Measurements from ENCODE around the gene PRCD.

The PRCD gene

DNA sequence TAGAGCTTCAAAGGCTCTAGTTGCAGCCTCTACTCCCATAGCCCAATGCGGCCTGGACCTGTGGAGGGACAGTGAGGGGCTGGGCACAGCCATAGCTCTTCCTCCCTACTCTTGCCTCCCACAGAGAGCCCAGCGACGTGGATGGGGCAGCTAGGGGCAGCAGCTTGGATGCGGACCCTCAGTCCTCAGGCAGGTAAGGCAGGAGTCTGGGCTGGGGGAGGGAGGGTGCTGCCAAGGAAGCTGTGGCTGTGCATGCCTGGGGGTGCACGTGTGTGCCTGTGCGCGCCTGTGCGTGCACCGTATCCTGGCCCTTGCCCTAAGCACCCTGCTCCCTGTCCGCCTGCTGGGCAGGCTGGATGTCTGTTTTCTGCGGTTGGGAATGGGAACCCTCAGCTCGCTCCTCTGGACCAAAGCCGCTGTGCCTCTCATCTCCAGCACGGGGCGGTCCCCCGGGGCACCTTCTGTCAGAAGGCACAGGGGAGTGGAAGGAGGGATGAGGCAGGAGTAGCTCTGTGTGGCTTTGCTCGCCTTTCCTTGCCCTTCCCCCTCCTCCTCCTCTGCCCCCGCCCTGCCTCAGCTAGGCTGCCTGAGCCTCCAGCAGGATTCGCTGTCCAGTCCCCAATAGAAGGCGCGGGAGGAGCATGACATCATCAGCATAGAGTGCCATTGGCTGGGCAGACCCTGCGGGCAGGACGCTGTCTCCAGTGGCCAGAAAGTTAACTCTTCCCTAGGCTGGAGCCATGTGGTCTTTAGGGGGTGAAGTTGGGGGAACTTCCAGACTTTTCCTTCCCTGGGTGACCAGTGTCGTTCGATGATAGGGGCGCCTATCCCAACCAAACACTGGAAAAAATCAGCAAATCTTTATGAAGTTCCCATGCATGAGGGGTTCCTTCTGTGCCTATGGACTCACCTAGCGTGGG lies 797 bp downstream of the PRCD start:
- Histone ChIP-seq H3K27ac (peak overlapping the region; percentile 45 to 67), H3K4me3 (peak overlapping the region; percentile 71)
- DNase-seq (ENCODE audit: low spot score): peak; percentile 95
- TF ChIP-seq, protein P1, sequence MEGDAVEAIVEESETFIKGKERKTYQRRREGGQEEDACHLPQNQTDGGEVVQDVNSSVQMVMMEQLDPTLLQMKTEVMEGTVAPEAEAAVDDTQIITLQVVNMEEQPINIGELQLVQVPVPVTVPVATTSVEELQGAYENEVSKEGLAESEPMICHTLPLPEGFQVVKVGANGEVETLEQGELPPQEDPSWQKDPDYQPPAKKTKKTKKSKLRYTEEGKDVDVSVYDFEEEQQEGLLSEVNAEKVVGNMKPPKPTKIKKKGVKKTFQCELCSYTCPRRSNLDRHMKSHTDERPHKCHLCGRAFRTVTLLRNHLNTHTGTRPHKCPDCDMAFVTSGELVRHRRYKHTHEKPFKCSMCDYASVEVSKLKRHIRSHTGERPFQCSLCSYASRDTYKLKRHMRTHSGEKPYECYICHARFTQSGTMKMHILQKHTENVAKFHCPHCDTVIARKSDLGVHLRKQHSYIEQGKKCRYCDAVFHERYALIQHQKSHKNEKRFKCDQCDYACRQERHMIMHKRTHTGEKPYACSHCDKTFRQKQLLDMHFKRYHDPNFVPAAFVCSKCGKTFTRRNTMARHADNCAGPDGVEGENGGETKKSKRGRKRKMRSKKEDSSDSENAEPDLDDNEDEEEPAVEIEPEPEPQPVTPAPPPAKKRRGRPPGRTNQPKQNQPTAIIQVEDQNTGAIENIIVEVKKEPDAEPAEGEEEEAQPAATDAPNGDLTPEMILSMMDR (IDR thresholded peaks at IDR 0.05): no peak

DNA sequence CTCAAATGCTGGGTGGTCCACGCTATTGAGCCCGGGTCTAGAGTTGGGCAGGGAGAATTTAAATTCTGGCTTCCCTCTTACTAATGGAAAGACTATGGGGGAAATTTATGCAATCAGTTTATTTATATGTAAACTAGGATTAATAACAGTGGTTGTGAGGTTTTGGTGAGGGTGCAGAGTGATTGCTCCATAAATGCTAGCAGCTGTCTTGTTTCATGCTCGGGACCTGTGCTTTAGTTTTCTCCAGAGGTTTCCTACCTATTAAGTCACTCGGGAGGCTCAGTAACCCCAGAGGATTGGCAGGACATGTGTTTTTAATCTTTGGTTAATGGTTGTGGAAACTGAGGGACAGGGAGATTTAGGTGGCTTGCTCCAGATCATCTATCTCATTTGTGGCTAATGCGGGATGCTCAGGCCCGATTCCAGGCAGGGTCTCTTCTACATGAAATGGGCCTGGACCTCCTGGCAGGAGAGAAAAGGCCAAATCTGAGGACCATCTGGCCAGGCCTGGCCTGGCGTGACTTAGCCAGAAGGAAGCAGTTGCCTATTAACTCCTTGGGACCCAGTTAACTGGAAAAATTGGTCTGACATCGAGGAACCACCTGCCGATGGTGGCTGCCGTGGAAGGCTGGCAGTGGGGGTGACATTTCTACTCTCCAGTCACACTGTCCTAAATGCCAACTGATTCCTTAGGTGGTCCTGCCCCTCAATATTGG lies 2.1 kb downstream of the PRCD start:
- H3K27ac ChIP-seq: no peak overlapping the region
- DNase-seq (ENCODE audit: low spot score): no peak
- TF ChIP-seq, protein P1 (IDR thresholded peaks at IDR 0.05): no peak
- H3K4me3 ChIP-seq: no peak overlapping the region

DNA sequence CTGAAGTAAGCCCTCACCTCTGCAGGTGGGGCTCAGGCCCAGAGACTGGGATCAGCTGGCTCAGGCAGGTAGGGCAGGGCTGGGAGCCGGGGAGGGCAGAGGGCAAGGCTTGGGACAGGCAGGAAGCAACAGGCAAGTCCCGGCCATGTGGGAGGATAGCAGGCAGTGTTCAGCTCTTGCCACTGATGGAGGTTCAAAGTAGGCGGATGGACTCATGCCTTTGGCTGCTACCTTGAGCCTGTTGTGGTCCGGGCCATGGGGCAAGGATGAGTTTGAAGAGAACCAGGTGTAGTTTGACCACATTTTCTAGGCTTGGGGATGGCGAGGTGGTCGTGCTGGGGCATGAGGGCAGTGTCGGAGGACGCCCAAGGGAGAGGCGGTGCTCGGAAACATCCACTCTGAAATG lies 2.7 kb downstream of the PRCD start:
- TF ChIP-seq, protein P1 (IDR thresholded peaks at IDR 0.05): no peak
- H3K4me3 ChIP-seq: no peak overlapping the region
- H3K27ac ChIP-seq: no peak overlapping the region
- DNase-seq (ENCODE audit: low spot score): no peak

DNA sequence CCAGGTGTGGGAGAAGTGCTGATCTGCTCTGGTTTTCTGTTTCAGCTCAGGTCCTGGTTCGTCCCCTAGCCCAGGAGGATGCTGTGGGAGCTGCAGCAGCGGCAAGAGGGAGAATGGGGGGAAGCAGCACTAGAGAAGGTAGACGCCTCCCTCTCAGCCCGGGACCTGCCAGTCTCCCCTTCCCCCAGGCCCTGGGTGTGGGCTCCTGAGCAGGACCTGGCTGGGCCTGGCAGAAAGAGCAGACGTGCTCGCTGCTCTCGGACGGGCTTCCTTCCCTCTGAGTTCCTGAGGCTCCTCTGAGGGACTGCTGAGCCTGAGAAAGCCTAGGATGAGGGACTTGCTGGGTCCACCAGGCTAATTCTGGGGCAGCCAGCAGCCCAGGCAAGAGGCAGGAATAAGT lies 3.1 kb downstream of the PRCD start:
- Histone ChIP-seq H3K4me3 (no peak overlapping the region), H3K27ac (no peak overlapping the region)
- DNase-seq (ENCODE audit: low spot score): no peak
- TF ChIP-seq, protein P1 (IDR thresholded peaks at IDR 0.05): no peak

DNA sequence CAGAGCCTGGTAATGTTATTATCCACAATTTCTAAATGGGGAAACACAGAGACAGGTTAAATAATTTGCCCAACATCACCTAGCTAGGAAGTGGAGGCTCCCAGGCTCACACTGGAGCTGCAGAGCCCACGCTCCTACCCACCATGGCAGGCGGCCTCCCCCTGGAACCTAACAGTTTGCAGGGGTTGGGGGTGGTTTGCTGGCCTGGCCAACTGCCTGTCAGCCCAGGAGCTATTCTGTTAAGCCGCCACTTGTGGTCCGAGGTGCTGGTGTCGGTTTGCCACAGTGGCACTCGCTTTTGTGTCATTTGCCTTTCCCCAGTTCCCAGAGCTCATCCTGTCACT lies 3.6 kb downstream of the PRCD start:
- peak overlapping the region in 1 of 2 donors; percentile 52 for H3K27ac ChIP-seq
- no peak overlapping the region for H3K4me3 ChIP-seq
- TF ChIP-seq, protein P1 (IDR thresholded peaks at IDR 0.05): no peak
- no peak for DNase-seq (ENCODE audit: low spot score)

DNA sequence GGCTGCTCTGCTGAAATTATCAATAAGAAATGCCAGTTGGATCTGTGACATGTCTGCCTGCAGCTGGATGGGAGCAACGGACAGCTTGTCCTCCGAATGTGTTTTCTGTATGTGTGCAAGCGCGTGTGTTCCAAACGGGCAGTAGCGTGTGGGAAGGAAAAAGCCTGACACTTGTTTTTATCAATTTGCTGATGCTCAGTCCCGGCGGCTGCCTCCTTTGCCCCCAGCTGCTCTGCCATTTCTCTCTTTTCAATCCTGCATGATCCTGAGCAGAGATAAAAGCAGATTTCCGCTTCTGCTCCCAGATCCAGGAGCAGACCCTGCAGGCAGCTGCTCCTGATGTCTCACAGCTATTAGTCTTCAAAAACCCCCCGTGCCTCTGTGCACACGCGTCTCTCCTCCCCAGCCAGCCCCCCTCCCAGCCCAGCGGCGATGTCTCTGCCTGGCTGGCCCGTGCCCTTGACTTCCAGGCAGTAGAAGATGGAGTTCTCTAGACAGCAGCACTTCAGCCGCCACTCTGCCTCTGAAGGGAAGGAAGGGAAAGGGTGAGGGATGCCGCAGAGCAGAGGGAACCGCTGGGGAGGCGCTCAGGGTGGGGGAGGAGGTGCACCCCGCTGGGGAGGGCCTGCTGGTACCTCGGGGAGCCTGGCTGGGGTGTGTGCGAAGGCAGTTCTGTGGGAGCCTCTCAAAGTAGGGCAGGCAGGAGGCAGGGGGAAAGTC lies 4.1 kb downstream of the PRCD start:
- Histone ChIP-seq H3K27ac (peak overlapping the region in 1 of 2 donors; percentile 52), H3K4me3 (peak overlapping the region; percentile 1)

More for the DNA sequence above, 4.1 kb downstream of the PRCD start:
- TF ChIP-seq, protein P1 (IDR thresholded peaks at IDR 0.05): no peak
- no peak for DNase-seq (ENCODE audit: low spot score)
